Activated CD8-positive, alpha-beta memory T cell treated with anti-CD3 and anti-CD28 coated beads, Interleukin-2, amount 50 U/mL, for 48 hours (primary cell): ENCODE measurements around the gene NABP1.
"Not testable (repeated sequence)": the region's sequence is repeated elsewhere in the genome, so short reads cannot be mapped to it uniquely, and the experiment has no call there.

Experiments
- DNase-seq: peaks from one replicate; pipeline ENCODE4 v3.0.0-alpha.2; 2020

Gene NABP1

GRCh38 chr2:191677646-191678436 lies at the start of gene NABP1:
TSS of gene NABP1 (plus strand) at chr2:191678136. CDS start at chr2:191678615, 479 bp downstream.
- DNase-seq, result peak; percentile 98

DNA sequence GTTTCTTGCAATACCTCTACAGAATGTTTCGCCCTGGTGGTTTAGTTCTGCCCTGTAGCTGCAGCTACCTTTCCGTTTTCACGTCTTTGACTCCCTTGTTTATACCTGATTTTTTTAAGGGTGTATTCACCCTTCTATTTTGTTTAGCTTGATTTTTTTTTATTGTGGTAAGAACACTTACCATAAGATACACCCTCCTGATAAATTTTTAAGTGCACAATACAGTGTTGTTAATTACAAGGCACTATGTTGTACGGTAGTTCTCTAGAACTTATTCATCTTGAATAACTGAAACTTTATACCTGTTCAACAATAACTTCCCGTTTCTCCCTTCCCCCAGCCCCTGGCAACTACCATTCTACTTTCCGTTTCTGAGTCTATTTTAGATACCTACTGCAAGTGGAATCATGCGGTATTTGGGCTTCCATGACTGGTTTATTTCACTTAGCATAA lies 48.9 kb upstream of the NABP1 start:
- DNase-seq, result no peak

DNA sequence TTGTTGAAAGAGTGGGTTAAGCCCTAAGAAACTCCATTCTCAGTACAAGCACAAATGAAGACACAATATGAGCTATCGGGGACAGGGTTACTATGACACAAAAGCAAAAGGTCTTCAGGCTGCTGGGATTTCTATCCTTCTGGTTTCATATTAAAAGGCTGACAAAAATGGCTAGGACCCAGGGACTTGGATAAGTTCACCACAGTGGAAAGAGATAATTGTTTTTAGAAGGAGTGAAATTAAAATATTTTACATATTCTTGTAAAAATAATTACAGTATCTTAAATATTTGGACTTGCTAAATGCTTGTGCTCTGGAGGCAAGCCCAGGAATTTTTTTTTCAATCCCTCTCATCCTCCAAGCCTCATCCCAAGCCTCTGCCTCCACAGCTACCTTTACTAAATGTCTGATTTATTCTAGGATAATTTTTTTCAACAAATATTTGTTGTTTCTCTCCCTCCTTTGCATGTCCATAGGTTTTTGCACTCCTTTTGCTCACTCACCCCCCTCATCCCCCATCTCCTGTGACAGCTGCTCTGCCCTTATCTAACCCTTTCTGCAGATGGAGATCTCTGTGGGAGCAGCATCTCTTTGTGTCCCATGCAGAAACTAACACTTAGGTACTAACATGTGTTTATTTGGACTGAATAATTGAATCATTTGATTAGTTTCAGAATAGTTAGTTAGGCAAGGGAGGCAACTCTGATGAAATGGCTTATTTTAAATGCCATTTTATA lies 47.8 kb upstream of the NABP1 start:
- no peak for DNase-seq

GRCh38 chr2:191631754-191632153 lies 46.2 kb upstream of the NABP1 start:
- DNase-seq, result no peak

- no peak for DNase-seq
Observed at GRCh38 chr2:191632426-191632825, 45.5 kb upstream of the NABP1 start.

- DNase-seq, result no peak
Observed at GRCh38 chr2:191634791-191635190, 43.1 kb upstream of the NABP1 start.

DNA sequence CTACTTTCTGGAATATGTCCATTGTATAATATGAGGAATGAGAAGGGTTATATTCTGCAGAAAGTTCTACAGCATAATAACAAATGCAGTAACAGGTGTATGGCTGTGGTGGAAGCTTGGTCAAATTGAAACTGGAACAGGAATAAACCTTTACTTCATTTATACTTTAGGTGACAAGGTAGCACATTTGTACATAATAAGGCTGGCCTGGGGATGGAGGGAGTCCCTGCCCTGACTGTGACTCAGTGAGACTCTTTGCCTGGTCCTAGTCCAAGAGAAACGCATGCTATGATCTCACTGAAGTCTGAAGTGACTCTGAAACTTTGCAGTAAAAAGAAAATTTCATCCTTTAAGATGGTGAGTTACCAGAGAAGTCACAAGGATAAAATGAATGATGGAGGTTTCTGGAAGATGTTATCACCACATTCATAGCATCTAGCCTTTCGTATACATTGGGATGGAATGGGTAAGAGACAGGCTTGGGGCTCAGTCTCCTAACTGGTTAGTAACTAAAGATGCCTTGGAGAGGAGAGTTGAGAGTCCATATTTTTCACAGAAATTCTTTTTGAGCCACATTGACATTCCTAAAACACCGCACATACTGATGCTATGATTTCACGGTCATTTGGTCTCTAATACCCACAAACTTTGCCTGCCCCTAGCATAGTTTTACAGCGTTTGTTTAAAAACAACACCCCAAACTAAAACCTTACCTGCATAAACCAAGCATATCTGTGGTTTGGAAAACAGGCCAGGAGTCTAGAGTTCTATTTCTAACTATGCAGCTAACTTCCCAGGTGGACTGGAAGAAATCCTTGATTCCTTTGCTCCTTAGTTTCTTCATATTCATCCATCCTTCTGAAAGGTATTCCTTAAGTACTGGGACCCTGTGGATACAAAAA lies 42.4 kb upstream of the NABP1 start:
- DNase-seq, result no peak

- no peak for DNase-seq
Observed at GRCh38 chr2:191636235-191636543, 41.7 kb upstream of the NABP1 start.

DNA sequence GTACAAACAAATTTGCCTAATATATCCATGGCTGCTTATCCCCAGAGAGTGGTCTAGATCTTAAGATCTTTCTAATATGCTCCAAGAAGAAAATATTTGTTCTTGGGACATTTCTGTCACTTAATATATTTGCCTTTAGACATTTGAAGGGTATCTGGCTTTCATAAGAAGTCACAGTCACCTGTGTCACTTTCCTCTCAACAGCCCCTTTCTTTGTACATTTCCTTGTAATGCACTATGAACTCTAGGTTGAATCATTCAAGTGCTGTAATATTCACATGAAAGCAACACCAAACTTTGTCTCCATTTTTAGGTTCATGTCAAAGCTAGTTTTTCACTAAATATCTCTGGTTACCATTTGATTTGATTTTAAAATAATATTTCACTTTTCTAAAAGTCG lies 41.4 kb upstream of the NABP1 start:
- DNase-seq, result no peak

- no peak for DNase-seq
Observed at GRCh38 chr2:191637182-191638078, 40.5 kb upstream of the NABP1 start.

DNA sequence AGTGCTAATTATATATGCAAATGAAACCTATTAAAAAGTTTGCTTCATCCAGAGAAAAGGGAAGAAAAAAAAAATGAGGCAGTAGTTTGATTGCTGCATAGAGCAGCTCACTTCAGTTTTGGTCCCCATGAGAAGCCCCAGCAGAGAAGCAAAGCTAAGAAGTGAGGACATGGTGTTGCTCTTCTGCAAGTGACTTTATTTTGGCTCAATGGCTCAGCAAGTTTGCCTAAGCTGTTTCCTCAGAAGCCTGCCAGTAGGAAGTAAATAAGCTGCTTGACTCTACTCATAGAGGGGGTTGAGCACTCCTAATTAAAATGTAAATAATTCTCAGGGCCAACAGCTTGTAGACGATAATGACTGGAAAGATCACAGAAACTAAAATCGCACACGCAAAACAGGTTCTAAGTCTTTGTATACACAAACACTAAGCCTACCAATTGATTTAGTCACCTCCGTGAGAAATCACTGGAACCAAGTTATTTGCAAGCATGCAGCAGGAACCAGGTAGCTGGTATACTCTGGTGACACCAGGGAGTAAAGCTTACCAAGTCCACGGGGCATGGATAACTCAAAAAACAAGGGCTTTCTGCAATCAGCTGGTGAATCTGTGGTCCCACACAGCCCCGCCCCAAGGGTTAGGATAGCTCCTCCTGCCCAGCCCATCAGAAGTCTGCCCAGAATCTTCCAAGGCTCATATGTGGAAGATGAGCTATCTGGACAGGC lies 39.7 kb upstream of the NABP1 start:
- DNase-seq, result no peak

DNA sequence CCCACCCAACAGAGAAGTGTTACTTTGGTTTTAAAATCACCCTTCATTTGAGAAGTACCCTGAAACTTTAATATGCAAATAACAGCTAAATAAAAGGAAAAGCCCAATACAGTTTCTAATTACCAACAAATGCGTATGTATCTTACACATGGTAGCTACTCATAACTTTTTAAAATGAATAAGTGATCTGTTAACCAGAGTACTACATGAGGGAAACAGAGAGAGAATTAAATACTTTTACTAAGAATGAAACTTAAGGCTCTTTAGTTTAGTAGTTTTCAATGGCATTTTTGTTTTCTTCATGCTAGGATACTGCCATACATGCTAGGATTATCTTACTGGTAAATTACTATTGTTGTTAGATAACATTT lies 39.1 kb upstream of the NABP1 start:
- DNase-seq, result no peak

DNA sequence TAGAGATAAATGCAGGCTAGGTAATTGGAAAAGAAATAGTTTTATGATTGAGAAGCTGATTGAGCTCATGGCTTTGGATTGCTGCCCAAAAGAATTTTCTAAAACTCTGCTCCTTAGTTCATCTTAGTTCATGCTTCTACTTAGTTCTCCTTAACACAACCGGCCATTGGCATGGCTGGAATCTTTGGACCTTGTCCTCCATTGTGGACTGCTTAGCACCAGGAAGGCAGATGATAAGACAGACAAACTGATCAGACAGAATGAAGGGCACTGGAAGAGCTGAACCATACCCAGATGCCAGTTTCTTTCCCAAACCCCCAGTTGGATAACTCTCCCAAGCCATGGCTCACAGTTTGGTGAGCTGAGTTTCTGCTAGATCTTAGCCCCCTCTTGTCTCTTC lies 36.3 kb upstream of the NABP1 start:
- no peak for DNase-seq

- no peak for DNase-seq
Observed at GRCh38 chr2:191642541-191642940, 35.4 kb upstream of the NABP1 start.

DNA sequence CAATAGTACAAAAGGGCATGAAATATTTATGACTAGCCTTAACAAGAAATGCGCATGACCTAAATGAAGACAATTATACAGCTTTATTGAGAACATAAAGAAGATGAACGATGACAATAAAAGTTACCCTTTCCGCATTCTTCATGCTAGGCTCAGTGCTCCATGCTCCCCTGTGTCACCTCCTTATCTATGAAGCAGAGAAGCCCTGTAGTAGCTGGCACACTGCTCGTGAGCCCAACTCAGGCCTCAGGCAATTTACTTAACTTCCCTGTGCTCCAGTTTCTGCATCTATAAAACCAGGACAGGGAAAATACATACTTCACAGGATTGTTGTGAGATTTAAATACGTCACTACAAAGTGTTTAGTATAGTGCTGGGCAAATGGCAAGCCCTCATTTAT lies 34.5 kb upstream of the NABP1 start:
- DNase-seq, result no peak

GRCh38 chr2:191644613-191645012 lies 33.3 kb upstream of the NABP1 start:
- not testable (repeated sequence) for DNase-seq

- DNase-seq, result no peak
Observed at GRCh38 chr2:191645032-191645431, 32.9 kb upstream of the NABP1 start.

DNA sequence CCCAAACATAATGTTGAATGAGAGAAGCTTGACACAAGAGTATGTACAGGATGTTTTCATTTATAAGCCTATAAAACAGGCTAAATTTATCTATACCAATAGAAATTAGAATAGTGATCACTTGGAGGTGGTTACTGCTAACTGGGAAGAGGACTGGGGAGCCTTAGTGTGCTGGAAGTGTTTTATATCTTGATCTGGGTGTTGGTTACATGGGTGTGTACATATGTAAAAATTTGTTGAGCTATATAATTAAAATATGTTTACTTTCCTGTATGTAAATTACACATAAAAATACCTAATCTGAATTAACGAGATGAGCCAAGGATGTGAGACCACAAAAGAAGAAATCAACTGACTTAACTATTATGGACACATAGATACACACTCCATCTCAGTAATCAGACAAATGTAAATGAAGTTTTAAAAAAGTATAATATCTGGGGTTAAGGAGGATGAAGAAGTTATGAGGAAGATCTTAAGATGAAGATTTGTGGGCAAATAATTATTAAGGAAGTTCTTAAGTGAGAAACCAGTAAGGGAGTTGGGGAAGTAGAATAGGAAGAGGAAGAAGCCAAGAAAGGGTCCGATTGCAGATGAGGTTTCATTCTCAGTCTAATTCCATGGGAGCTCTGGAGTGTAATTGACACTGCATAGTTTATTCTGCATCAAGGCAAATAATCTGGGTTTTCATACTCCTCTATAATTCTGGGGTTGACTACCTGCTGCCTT lies 32.3 kb upstream of the NABP1 start:
- no peak for DNase-seq

DNA sequence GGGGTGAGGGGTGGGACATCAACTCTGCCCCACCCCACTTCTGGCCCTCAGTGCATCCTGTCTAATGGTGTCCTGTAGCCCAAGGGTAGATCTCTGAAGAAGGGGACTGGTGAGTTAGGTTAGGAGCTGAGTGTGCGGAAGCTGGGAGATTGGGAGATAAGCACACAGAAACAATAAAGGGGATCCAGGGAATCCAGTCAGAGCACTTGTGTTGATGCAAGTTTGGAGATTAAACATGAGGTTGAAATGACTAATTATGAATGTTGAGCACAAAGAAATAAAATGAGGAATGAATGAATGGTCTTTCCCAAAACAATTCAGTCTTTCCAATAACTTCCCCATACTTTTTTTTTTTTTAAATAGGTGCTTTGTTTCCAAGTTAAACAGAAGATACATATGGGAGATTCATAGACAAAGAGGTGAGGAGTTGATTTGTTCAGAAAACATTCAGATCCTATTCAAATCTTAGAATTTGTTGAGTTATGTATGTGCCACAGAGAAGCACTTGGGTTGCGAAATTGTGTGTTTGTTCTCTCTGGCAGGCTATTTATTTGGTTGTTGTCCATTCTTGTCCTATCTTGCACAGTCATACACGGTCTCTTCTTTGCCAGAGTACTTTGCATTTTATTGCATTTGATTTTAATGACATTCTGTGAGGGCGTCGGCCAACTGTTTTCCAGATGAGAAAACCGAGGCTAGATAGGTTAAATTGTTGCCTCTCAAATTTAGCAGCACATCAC lies 31.6 kb upstream of the NABP1 start:
- no peak for DNase-seq

- no peak for DNase-seq
Observed at GRCh38 chr2:191649519-191649918, 28.4 kb upstream of the NABP1 start.
